Ovary (tissue), 3 donors: ENCODE data around the gene HSDL1.

Experiments
- CTCF ChIP-seq, 3 donors: fragments of 450-650 bp in 2 of 3; fragments of 200-600 bp in 1 of 3; IDR thresholded peaks; one replicate each; pipeline versions ENCODE4 v1.5.1 to v1.8.0; 2016 to 2022; ENCODE audit warnings: antibody characterized with exemption in 3 of 3, mild to moderate bottlenecking in 1 of 3
- EP300 ChIP-seq: sonication (generic); formaldehyde crosslinking; IDR thresholded peaks from one replicate; pipeline ENCODE4 v1.6.1; 2017; ENCODE audit warnings: antibody characterized with exemption
- POLR2A ChIP-seq: fragments of 450-650 bp; IDR thresholded peaks from one replicate; pipeline ENCODE4 v1.6.1; 2017; ENCODE audit warnings: antibody characterized with exemption, mild to moderate bottlenecking, moderate library complexity
- donor health status: DM: no; HTN: no; CAD: no.

- TF ChIP-seq POLR2A: no peak
- TF ChIP-seq CTCF (IDR thresholded peaks at IDR 0.05): no peak
- no peak for TF ChIP-seq EP300
These were observed 8.8 kb upstream of the HSDL1 start for GRCh38 chr16:84153660-84154214.
